ENCODE results near the gene COBLL1.

The COBLL1 gene

DNA sequence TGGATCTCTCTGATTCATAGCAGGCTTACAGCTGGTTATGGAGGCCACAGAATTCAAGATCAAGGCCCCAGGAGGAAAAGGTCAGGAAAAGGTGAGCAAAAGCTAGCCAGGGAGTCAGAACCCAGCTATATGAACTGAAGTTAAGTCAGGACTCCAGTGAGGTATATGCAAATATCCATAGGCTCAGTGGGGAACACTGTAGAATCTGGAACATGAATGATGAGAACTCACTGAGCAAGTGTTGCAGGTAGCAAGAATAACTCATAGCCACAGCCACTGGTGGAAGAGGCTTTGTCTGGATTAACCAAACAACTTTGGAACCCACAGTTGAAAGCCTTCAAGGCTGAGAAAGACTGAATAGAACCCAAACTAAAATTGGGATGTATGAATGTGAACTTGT, 24.7 kb downstream of the COBLL1 start:
- no peak for DNase-seq

DNA sequence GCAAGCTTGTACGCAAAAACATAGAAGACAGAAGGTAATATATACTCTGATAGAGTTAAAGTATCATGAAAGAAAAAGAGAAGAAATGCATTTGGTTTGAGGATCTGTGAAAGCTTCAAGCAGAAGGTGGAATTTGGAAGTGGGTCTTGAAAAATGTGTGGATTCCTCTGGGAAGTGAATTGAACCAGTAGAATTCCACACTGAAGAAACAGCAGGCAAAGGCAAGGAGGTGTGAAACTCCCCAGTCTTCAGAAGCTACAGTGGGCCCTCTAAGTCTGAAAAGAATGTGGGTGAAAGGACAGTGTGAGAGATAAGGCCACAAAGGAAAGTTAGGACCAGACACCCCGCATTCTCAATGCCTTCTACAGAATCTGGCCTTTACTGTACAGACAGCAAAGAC, 25.6 kb downstream of the COBLL1 start:
- DNase-seq: no peak

DNA sequence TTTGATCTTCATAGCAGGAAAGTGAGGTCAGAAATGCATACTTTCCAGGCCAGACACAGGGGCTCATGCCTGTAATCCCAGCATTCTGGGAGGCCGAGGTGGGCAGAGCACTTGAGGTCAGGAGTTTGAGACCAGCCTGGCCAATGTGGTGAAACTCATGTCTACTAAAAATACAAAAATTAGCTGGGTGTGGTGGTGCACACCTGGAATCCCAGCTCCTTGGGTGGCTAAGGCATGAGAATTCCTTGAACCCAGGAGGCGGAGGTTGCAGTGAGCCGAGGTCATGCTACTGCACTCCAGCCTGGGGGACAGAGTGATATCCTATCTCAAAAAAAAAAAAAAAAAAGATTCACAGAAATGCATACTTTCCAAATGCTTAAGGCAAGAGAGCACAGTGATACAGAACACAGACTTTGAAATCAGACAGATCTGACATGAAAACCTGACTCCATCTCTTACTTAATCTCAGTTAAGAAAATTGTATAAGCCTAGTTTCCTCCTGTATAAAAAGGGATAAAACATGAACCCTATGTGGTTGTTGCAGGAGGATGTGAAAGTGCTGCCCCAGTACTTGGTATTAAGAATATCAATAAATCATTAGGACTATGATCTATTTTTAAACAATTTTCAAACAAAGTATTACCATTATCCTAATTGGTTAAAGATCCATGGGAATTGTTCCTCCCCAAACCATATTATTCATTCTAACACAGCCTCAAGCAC, 26.4 kb downstream of the COBLL1 start:
- DNase-seq: no peak

- no peak for DNase-seq
Measured at GRCh38 chr2:164813535-164813934, 28.1 kb downstream of the COBLL1 start.

GRCh38 chr2:164812378-164812777, 29.2 kb downstream of the COBLL1 start:
- no peak for DNase-seq

- no peak for DNase-seq
Measured at GRCh38 chr2:164811819-164812218, 29.8 kb downstream of the COBLL1 start.

- DNase-seq: no peak
Measured at GRCh38 chr2:164810843-164811242, 30.8 kb downstream of the COBLL1 start.

DNA sequence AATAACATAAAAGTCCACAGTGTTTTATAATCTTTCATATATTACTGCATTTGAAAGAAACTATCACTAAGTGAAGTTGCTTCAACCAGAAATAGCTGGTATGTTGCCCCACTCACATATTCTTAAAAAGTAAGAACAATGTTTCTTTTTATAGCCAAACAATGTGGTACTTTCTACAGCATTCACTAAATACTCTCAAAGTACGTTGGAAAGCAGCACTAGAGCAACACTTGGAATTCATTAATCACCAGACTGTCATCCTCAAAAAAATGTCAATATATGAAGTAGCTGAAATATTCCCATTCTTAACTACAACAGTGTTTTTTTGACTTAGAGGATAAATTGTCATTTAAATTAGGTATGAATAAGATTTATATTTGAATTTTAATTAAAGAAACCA, 32.8 kb downstream of the COBLL1 start:
- DNase-seq: no peak

- no peak for DNase-seq
Measured at GRCh38 chr2:164803776-164804466, 37.7 kb downstream of the COBLL1 start.

GRCh38 chr2:164802095-164802707, 39.4 kb downstream of the COBLL1 start:
- no peak for DNase-seq

- no peak for DNase-seq
Measured at GRCh38 chr2:164800572-164800971, 41.1 kb downstream of the COBLL1 start.

DNA sequence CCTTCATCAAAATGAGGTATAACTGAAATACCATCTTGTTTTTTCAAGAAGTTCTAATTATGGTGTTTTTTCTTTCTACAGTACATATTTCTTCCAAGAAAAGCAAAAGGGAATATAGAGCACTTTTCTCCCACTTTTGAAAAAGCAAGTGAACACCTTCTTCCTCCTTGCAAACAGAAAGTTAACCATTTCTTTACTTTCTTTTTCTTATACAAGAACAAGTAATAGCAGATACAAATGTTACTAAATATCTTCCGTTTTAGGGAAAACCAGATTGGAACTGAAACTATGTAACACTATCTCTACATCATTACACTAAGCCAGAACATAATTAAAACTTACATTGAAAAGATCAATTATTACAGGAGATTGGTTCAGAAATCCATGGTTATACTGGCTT, 44.0 kb downstream of the COBLL1 start:
- DNase-seq: no peak

GRCh38 chr2:164796999-164797398, 44.6 kb downstream of the COBLL1 start:
- DNase-seq: no peak

DNA sequence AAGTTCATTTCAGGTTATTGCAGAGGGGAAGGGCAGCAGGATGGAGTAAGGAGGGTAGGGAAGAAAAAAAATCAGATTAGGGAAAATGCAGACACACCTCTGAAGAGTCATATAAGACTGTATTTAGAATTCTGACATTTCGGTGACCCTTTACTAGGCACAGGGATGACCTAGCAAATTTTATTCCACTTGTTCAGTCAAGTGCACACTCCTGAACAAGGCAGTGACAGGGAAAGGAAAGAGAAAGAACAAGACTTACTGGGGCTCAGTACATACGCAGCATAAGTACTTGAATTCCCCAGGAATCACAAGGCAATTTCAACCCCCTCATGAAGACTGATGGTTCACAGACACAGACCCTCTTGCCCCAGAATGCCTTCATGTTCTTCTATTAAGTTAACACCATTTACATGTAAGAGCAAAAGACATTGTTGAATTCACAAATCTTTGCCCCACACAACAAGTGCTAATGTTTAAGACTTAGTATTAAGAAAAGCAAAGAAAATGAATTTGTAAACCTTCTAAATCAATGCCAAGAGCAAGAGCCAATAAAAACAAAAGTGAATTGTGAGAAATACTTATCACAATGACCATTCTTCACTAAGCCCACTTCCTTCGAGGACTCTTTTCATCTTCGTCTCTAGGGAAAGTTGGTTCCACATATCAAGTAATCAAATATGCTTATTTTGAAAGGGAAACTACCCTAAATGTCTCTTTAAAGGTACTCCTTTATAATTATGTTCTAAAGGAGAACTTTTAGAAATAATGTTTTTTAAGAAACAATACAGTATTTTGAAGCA, 47.0 kb downstream of the COBLL1 start:
- no peak for DNase-seq

DNA sequence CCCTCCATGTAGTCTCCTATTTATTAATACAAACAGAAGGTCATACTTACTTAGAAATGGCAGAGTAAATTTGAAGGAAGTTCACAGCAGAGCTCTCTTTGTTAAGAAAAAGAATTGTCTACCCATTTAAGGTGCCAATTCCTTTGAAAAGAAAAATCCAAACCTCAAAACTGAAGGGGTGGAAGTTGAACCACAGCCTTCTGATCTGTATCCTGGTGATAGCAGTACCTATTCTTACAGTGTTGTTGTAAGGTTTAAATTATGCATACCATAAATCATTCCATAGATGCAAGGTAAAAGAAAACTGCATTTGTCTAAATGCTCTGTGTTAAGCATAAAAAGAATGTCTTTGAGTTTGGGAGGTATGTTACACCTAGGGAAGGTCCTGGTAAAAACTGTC, 47.6 kb downstream of the COBLL1 start:
- no peak for DNase-seq

DNA sequence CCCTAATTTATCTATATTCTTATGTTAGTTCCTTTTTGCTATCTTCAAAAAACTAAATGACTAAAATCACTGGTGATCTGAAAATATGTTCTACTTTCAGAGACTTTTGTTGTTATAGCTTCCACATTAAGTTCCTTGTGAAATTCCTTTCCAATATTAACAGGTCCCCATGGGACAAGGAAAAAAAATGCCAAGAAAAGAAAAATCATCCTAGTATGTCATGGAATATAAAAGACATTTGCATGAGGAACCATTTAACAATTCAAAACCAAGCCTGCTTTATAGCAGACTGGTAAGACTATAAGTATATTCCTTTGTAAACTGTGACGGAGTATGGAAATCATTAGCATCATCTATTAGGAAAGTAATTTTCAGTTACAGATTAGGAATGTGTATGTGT, 48.1 kb downstream of the COBLL1 start:
- DNase-seq: no peak

- no peak for DNase-seq
Measured at GRCh38 chr2:164792316-164793170, 49.1 kb downstream of the COBLL1 start.

DNA sequence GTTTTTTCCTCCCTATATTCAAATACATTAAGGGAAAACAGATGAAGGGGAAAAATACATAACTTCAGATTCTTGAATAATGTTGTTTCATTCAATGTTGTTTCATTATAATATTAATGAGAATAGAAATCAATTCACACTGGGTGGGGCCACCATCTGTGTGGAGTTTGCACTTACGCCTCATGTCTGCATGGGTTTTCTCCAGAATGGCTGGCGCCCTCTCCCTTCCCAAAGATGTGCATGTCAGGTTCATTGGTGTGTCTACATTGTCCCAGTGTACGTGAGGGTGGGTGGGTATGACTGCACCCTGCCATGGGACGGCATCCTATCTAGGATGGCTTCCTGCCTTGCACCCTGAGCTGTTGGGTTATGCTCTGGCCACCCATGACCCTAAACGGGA, 51.7 kb downstream of the COBLL1 start:
- DNase-seq: no peak

- peak; percentile 10 for DNase-seq
Measured at GRCh38 chr2:164786787-164787186, 54.8 kb downstream of the COBLL1 start.

- DNase-seq: no peak
Measured at GRCh38 chr2:164785457-164785856, 56.2 kb downstream of the COBLL1 start.

DNA sequence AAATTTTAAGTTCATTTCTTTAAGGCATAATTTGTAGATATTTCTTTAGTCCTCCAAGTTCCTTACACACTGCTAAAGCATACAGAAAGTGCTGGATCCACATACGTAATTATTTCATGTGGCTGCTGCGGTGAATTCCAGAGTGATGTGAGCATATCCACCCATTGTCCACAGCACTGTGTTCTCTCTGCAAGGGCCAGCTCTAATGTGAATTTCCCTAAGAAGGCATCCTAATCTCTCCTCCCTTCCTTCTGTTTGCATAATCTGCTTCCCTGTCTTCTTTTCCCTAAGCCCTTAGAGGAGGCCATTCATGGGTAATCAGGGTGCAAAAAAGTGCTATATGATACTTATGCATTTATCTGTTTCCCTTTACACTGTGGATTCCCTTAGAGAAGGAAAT, 57.2 kb downstream of the COBLL1 start:
- peak; percentile 2 for DNase-seq

DNA sequence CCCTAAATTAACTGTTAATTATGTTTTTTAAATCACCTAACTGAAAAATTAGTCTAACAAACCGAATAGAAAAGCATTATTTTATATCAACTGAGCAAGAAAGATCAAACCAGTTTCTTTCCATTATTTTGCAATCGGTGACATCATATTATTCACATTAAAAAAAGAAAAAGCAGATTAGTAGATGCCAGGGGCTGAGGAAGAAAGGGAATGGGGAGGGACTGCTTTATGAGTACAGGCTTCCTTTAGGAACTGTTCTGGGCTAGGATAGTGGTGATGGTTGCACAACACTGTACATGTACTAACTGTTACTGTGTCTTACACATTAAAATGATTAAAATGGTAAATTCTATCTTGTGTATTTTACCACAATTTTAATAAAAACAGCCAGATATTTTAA, 59.3 kb downstream of the COBLL1 start:
- DNase-seq: no peak

DNA sequence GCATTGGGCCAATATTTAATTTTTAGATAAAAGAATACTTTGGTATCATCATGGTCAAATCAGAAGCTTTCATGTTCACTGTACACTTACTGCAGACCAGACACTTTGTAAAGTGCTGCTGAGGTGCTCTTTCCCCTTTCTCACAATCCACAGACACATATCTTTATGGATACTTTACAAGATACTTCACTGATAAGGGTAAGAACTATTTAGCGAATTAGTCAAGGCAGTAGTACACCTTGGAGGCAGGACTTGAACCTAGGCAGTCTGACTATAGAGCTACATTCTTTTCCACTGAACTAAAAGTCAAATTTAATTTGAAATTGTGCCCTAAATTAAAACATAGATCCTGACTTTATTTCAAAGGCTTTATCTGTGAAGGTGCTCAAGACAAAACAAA, 60.2 kb downstream of the COBLL1 start:
- DNase-seq: no peak
